ENCODE measurements around the gene COMT. TPM values are rescaled to one million over a fixed set of nuclear protein-coding genes. Genes with fewer than 3 reads are reported as not detected.

COMT gene
- total RNA-seq, 6 experiments from 2014 or later, result 215 to 306 (median 234) TPM

DNA sequence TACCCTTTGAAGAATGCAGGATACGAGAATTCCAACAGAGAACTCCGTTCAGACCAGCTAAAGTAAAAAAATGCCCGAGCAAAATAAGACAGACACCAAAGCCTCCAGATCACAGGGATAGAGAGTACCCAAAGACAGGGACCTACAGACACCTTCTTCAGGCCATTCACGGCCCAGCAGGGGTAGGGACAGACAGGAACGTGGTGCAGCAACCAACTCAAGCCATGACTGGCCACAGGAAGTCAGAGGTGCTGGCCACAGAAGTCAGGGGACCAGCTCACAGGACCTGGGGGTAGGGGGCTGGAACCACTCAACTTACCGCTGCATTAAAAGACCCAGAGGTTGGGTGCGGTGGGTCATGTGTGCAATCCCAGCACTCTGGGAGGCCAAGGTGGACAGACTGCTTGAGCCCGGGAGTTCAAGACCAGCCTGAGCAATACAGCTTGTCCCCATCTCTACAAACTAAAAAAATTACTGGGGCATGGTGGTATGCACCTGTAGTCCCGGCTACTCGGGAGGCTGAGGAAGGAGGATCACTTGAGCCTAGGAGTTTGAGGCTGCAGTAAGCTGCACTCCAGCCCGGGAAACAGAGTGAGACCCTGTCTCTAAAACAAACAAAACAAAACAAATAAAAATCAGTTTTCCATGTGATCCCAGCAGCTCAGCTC, 39.9 kb upstream of the COMT start:
- H3K36me3 Mint-ChIP-seq (ENCODE audit: low read depth), result 0 out of 2 replicates have a peak, but pooled peaks cover 4% of the 10 kb centered on the region
- no peaks in the 10 kb centered on the region; the same call in 1 of the 2 replicates for H3K27me3 Mint-ChIP-seq (ENCODE audit: insufficient read depth)
- no peaks in the 10 kb centered on the region for H3K4me1 Mint-ChIP-seq (ENCODE audit: low read depth)
- no peaks in the 10 kb centered on the region for H3K9me3 Mint-ChIP-seq
- H3K27ac Mint-ChIP-seq, result no peak overlapping the region
- no peak overlapping the region for H3K4me3 Mint-ChIP-seq
- TF ChIP-seq, protein P1, sequence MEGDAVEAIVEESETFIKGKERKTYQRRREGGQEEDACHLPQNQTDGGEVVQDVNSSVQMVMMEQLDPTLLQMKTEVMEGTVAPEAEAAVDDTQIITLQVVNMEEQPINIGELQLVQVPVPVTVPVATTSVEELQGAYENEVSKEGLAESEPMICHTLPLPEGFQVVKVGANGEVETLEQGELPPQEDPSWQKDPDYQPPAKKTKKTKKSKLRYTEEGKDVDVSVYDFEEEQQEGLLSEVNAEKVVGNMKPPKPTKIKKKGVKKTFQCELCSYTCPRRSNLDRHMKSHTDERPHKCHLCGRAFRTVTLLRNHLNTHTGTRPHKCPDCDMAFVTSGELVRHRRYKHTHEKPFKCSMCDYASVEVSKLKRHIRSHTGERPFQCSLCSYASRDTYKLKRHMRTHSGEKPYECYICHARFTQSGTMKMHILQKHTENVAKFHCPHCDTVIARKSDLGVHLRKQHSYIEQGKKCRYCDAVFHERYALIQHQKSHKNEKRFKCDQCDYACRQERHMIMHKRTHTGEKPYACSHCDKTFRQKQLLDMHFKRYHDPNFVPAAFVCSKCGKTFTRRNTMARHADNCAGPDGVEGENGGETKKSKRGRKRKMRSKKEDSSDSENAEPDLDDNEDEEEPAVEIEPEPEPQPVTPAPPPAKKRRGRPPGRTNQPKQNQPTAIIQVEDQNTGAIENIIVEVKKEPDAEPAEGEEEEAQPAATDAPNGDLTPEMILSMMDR (IDR thresholded peaks at IDR 0.05), result no peak
- no peak for DNase-seq

DNA sequence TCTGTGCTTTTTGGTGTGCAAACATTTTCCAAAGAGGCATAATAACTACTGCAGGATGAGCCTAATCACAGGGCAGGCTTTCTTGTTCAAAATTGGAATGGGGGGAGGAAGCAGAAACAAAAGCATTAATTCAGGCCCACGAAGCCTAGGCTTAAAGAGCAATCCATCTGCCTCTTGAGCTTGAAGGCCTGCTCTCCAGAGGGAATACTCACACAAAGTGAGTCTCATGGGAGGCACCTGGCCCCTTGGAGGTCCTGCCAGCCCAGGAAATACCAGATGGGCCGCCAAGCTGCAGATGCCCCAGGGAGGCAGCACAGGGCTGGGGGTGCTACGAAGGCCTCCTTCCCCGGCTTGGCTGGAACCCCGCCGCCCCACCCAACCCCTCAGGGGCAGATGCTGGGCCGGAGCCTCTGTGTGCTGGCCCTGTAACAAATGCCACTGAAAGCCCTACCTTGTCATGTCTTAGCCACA, 39.3 kb upstream of the COMT start:
- Mint-ChIP-seq H3K4me3 (no peak overlapping the region), H3K27me3 (ENCODE audit: insufficient read depth) (no peaks in the 10 kb centered on the region; the same call in 1 of the 2 replicates), H3K4me1 (ENCODE audit: low read depth) (no peaks in the 10 kb centered on the region), H3K27ac (no peak overlapping the region), H3K9me3 (no peaks in the 10 kb centered on the region), H3K36me3 (ENCODE audit: low read depth) (0 out of 2 replicates have a peak, but pooled peaks cover 4% of the 10 kb centered on the region)
- no peak for DNase-seq
- TF ChIP-seq, protein P1 (IDR thresholded peaks at IDR 0.05), result no peak

DNA sequence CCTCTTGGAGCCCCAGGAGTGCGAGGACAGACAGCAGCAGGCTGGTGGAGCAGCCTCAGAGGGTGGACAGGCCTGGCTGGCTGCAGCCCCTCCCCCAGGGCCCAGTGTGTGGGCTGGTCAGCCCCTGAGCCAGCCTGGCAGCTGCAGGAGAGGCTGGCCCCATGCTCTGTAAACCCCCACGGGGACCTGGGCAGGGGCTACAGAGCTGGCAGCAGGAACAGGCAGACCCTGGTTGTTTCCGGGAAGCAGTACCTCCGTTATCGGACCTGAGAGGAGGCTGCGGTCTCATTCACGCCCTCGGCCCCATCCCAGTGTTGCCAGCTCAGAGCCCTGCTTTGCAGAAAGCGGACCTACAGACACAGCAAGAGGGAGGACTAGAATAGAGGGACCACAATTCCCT, 38.5 kb upstream of the COMT start:
- H3K4me3 Mint-ChIP-seq, result no peak overlapping the region
- H3K9me3 Mint-ChIP-seq, result no peaks in the 10 kb centered on the region
- TF ChIP-seq, protein P1 (IDR thresholded peaks at IDR 0.05), result no peak
- 0 out of 2 replicates have a peak, but pooled peaks cover 4% of the 10 kb centered on the region for H3K36me3 Mint-ChIP-seq (ENCODE audit: low read depth)
- no peak overlapping the region for H3K27ac Mint-ChIP-seq
- no peak for DNase-seq
- no peaks in the 10 kb centered on the region for H3K4me1 Mint-ChIP-seq (ENCODE audit: low read depth)
- H3K27me3 Mint-ChIP-seq (ENCODE audit: insufficient read depth), result no peaks in the 10 kb centered on the region; the same call in 1 of the 2 replicates

DNA sequence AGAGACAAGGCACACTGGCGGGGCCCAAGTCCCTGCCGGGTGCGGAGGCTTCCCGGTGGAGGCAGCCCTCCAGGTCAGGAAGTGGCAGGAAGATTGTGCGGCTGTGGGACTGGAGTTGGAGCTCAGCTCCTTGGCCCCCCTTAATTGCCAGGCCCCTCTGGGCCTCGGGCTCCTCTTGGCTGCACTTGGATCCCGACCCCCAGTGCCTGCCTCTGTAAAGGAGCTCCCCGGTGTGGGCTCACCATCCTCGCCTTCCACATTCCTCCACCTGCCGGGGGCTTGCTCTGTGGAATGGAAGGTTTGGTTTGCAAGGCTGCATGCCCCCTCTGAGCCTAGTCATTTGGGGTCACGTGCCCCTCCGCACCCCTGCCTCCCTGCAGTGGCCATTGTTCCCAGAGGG, 38.1 kb upstream of the COMT start:
- no peak for DNase-seq
- TF ChIP-seq, protein P1 (IDR thresholded peaks at IDR 0.05), result no peak
- Mint-ChIP-seq H3K27me3 (ENCODE audit: insufficient read depth) (no peaks in the 10 kb centered on the region; the same call in 1 of the 2 replicates), H3K27ac (no peak overlapping the region), H3K4me1 (ENCODE audit: low read depth) (no peaks in the 10 kb centered on the region), H3K9me3 (no peaks in the 10 kb centered on the region), H3K4me3 (no peak overlapping the region), H3K36me3 (ENCODE audit: low read depth) (0 out of 2 replicates have a peak, but pooled peaks cover 4% of the 10 kb centered on the region)

DNA sequence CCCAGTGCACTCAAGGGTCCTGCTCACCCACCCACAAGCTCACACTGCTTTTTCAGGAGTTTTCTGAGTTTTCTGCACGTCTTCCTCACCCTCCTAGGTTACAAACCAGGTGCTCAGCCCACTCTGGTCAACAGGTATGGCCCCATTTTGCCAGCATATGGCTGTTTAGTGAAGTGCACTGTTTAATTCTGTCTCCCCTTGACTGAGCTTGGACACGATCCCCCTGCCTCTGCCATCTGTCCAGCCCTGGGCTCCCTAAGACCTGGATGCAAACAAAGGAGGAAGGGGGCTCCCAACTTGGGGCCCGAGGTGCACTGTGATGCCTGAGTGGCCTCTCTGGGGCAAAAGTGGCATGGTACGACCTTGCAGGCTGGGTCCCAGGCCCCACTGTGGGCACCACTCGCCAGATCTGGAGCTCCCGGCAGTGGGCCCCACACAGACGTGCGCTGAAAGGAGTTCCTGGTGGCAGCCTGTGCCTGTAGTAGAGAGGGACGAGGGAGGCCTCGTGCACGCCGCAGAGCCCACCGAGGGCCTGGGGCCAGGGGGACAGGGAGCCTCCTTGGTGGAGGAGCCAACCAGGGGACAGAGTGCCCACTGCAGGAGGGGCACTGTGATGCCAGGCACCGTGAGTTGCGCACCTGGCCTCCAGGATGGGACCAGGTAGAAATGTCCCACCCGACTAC, 37.3 kb upstream of the COMT start:
- Mint-ChIP-seq H3K9me3 (no peaks in the 10 kb centered on the region), H3K4me3 (no peak overlapping the region), H3K27me3 (ENCODE audit: insufficient read depth) (no peaks in the 10 kb centered on the region), H3K4me1 (ENCODE audit: low read depth) (no peaks in the 10 kb centered on the region), H3K27ac (no peak overlapping the region), H3K36me3 (ENCODE audit: low read depth) (0 out of 2 replicates have a peak, but pooled peaks cover 4% of the 10 kb centered on the region)
- no peak for DNase-seq
- TF ChIP-seq, protein P1 (IDR thresholded peaks at IDR 0.05), result no peak
